Effector memory CD8-positive, alpha-beta T cell (primary cell): ENCODE measurements around the gene DLGAP1.

Experiments used
- ATAC-seq: fragments of 150-1000 bp; cut with Tn5 transposase; replicated peaks from 2 replicates; pipeline ENCODE4 v1.10.0; 2021; ENCODE audit warnings: mild to moderate bottlenecking, moderate library complexity
- DNase-seq, 3 experiments: peaks; one replicate each; pipeline ENCODE4 v3.0.0; 2021
- H3K27ac Mint-ChIP-seq, 2 donors: one replicate each; pipeline ENCODE4 v1.8.0; 2022; ENCODE audit warnings: mild to moderate bottlenecking in 2 of 2, mixed read lengths in 2 of 2, moderate library complexity in 2 of 2
- H3K27me3 Mint-ChIP-seq, 2 donors: one replicate each; pipeline ENCODE4 v1.8.0; 2022; ENCODE audit warnings: mixed read lengths in 2 of 2
- H3K36me3 Mint-ChIP-seq: one replicate; pipeline ENCODE4 v1.8.0; 2022; ENCODE audit warnings: mild to moderate bottlenecking, moderate library complexity, mixed read lengths; ENCODE audit not compliant: insufficient read depth
- H3K4me1 Mint-ChIP-seq, 2 donors: one replicate each; pipeline ENCODE4 v1.8.0; 2022; ENCODE audit warnings: low read depth in 2 of 2, mixed read lengths in 2 of 2
- H3K4me3 Mint-ChIP-seq, 2 donors: one replicate each; pipeline ENCODE4 v1.8.0; 2022; ENCODE audit warnings: mild to moderate bottlenecking in 2 of 2, mixed read lengths in 2 of 2, moderate library complexity in 2 of 2
- H3K9me3 Mint-ChIP-seq, 2 donors: one replicate each; pipeline ENCODE4 v1.8.0; 2022; ENCODE audit warnings: mixed read lengths in 2 of 2

Gene DLGAP1

GRCh38 chr18:3538954-3539617, 916.0 kb downstream of the DLGAP1 start:
- no peak overlapping the region for H3K4me3 Mint-ChIP-seq
- no peaks in the 10 kb centered on the region for H3K9me3 Mint-ChIP-seq
- DNase-seq (no peak), ATAC-seq (no peak)
- no peaks in the 10 kb centered on the region for H3K4me1 Mint-ChIP-seq
- H3K36me3 Mint-ChIP-seq = no peaks in the 10 kb centered on the region
- H3K27me3 Mint-ChIP-seq = peaks cover 0 to 5% of the 10 kb centered on the region in 2 donors
- no peak overlapping the region for H3K27ac Mint-ChIP-seq

GRCh38 chr18:3538456-3538855, 916.7 kb downstream of the DLGAP1 start:
- no peak overlapping the region for H3K27ac Mint-ChIP-seq
- no peak for DNase-seq
- peaks cover 0 to 3% of the 10 kb centered on the region in 2 donors for H3K27me3 Mint-ChIP-seq
- H3K4me3 Mint-ChIP-seq = no peak overlapping the region
- no peaks in the 10 kb centered on the region for H3K36me3 Mint-ChIP-seq
- H3K9me3 Mint-ChIP-seq = no peaks in the 10 kb centered on the region
- ATAC-seq = no peak
- no peaks in the 10 kb centered on the region for H3K4me1 Mint-ChIP-seq

GRCh38 chr18:3530807-3531206, 924.3 kb downstream of the DLGAP1 start:
- Mint-ChIP-seq H3K4me1 (peaks cover 7 to 12% of the 10 kb centered on the region in 2 donors), H3K9me3 (no peaks in the 10 kb centered on the region), H3K27ac (no peak overlapping the region), H3K36me3 (no peaks in the 10 kb centered on the region), H3K27me3 (no peaks in the 10 kb centered on the region), H3K4me3 (no peak overlapping the region)
- ATAC-seq (no peak), DNase-seq (no peak)

GRCh38 chr18:3529601-3530000, 925.5 kb downstream of the DLGAP1 start:
- no peak for DNase-seq
- Mint-ChIP-seq H3K27ac (peak overlapping the region in 1 of 2 donors; percentile 84), H3K36me3 (no peaks in the 10 kb centered on the region), H3K4me3 (no peak overlapping the region), H3K4me1 (peaks cover 11 to 17% of the 10 kb centered on the region in 2 donors), H3K9me3 (no peaks in the 10 kb centered on the region), H3K27me3 (no peaks in the 10 kb centered on the region)
- ATAC-seq = no peak

GRCh38 chr18:3529077-3529476, 926.0 kb downstream of the DLGAP1 start:
- Mint-ChIP-seq H3K4me1 (peaks cover 11 to 17% of the 10 kb centered on the region in 2 donors), H3K36me3 (no peaks in the 10 kb centered on the region), H3K27ac (no peak overlapping the region), H3K27me3 (no peaks in the 10 kb centered on the region), H3K9me3 (no peaks in the 10 kb centered on the region), H3K4me3 (no peak overlapping the region)
- no peak for DNase-seq
- ATAC-seq = no peak

- Mint-ChIP-seq H3K27me3 (no peaks in the 10 kb centered on the region), H3K4me3 (no peak overlapping the region), H3K9me3 (no peaks in the 10 kb centered on the region), H3K4me1 (peaks cover 11 to 17% of the 10 kb centered on the region in 2 donors), H3K36me3 (no peaks in the 10 kb centered on the region), H3K27ac (no peak overlapping the region)
- ATAC-seq (no peak), DNase-seq (no peak)
Measured at GRCh38 chr18:3528231-3528630, 926.9 kb downstream of the DLGAP1 start.

- Mint-ChIP-seq H3K4me1 (peaks cover 11 to 17% of the 10 kb centered on the region in 2 donors), H3K9me3 (no peaks in the 10 kb centered on the region), H3K27me3 (no peaks in the 10 kb centered on the region), H3K27ac (peak overlapping the region; percentile 27 to 80), H3K36me3 (no peaks in the 10 kb centered on the region), H3K4me3 (peak overlapping the region; percentile 61 to 69)
- DNase-seq (no peak), ATAC-seq (no peak)
Measured at GRCh38 chr18:3526421-3527354, 928.4 kb downstream of the DLGAP1 start.

- peak; percentile 43 to 46 (median 45) for DNase-seq
- no peaks in the 10 kb centered on the region for H3K9me3 Mint-ChIP-seq
- no peaks in the 10 kb centered on the region for H3K36me3 Mint-ChIP-seq
- H3K4me1 Mint-ChIP-seq = peaks cover 11 to 17% of the 10 kb centered on the region in 2 donors
- ATAC-seq = peak; percentile 85
- peak overlapping the region; percentile 27 to 80 for H3K27ac Mint-ChIP-seq
- no peaks in the 10 kb centered on the region for H3K27me3 Mint-ChIP-seq
- peak overlapping the region; percentile 61 to 69 for H3K4me3 Mint-ChIP-seq
Measured at GRCh38 chr18:3525870-3526420, 929.2 kb downstream of the DLGAP1 start.

- no peaks in the 10 kb centered on the region for H3K9me3 Mint-ChIP-seq
- no peak overlapping the region for H3K27ac Mint-ChIP-seq
- no peak for ATAC-seq
- H3K36me3 Mint-ChIP-seq = no peaks in the 10 kb centered on the region
- no peak overlapping the region for H3K4me3 Mint-ChIP-seq
- peaks cover 11 to 17% of the 10 kb centered on the region in 2 donors for H3K4me1 Mint-ChIP-seq
- no peak for DNase-seq
- no peaks in the 10 kb centered on the region for H3K27me3 Mint-ChIP-seq
Measured at GRCh38 chr18:3524706-3525105, 930.4 kb downstream of the DLGAP1 start.

- DNase-seq (no peak), ATAC-seq (no peak)
- Mint-ChIP-seq H3K27me3 (no peaks in the 10 kb centered on the region), H3K27ac (no peak overlapping the region), H3K4me3 (no peak overlapping the region), H3K4me1 (peaks cover under 1 to 1% of the 10 kb centered on the region in 2 donors), H3K36me3 (no peaks in the 10 kb centered on the region), H3K9me3 (no peaks in the 10 kb centered on the region)
Measured at GRCh38 chr18:3520230-3521085, 934.6 kb downstream of the DLGAP1 start.

GRCh38 chr18:3514312-3515216, 940.5 kb downstream of the DLGAP1 start:
- Mint-ChIP-seq H3K9me3 (no peaks in the 10 kb centered on the region), H3K27ac (peak overlapping the region in 1 of 2 donors; percentile 35), H3K4me3 (no peak overlapping the region), H3K4me1 (peaks cover 18% of the 10 kb centered on the region in 2 donors), H3K27me3 (no peaks in the 10 kb centered on the region), H3K36me3 (peaks cover 14% of the 10 kb centered on the region)
- DNase-seq = no peak
- no peak for ATAC-seq

GRCh38 chr18:3513481-3513880, 941.6 kb downstream of the DLGAP1 start:
- ATAC-seq (no peak), DNase-seq (no peak)
- peaks cover 18% of the 10 kb centered on the region in 2 donors for H3K4me1 Mint-ChIP-seq
- H3K36me3 Mint-ChIP-seq = peaks cover 14% of the 10 kb centered on the region
- peak overlapping the region in 1 of 2 donors; percentile 92 for H3K27ac Mint-ChIP-seq
- H3K4me3 Mint-ChIP-seq = no peak overlapping the region
- H3K27me3 Mint-ChIP-seq = no peaks in the 10 kb centered on the region
- H3K9me3 Mint-ChIP-seq = no peaks in the 10 kb centered on the region
